ENCODE measurements around the gene ABCE1. TPM values are rescaled to one million over a fixed set of nuclear protein-coding genes. Genes with fewer than 3 reads are reported as not detected.

ABCE1 gene
- 10 to 100 TPM; 64.7 to 97.4 TPM for total RNA-seq

GRCh38 chr4:145097821-145098674 lies at the start of gene ABCE1, which contains the start of gene ANAPC10:
Gene ABCE1 (plus strand): TSS chr4:145098311. CDS start chr4:145104413, 6,102 bp downstream.
Gene ANAPC10 (minus strand): TSS chr4:145098196. CDS start chr4:145096099, 2,097 bp downstream.
- H3K9me3 Mint-ChIP-seq (ENCODE audit: low read depth) = peaks cover 2% of the 10 kb centered on the region
- ATAC-seq (peak; percentile 90), DNase-seq (peak; percentile 98)
- CTCF ChIA-PET = interaction anchor here (0.9 to 3.1 kb wide), 6 partner anchors 11 to 80 kb away, joined by 3 to 17 read pairs (median 4); no protein-coding TSS in a partner anchor
- no peaks in the 10 kb centered on the region for H3K27me3 Mint-ChIP-seq
- H3K4me1 Mint-ChIP-seq = peaks cover 29% of the 10 kb centered on the region
- peak within 1 kb of the TSS; percentile 84 for H3K4me3 Mint-ChIP-seq
- peaks cover 29% of the 10 kb centered on the region for H3K36me3 Mint-ChIP-seq
- H3K27ac Mint-ChIP-seq = peak within 1 kb of the TSS; percentile 92

DNA sequence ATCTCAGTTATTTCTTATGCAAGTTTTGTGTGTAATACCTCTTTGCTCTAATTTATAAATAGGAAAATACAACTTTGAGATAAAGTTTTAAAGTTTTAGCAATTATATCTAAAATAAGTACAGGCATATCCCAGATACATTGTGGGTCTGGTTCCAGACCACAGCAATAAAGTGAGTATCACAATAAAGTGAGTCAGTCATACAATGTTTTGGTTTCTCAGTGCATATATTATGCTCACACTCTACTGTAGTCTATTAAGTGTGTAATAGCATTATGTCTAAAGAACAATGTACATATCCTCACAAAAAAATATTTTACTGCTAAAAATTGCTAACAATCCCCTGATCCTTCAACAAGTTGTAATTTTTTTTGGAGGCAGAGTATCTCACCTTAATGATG lies 49.3 kb upstream of the ABCE1 start:
- Mint-ChIP-seq H3K9me3 (ENCODE audit: low read depth) (no peaks in the 10 kb centered on the region), H3K36me3 (peaks cover 16% of the 10 kb centered on the region), H3K27ac (no peak overlapping the region), H3K27me3 (no peaks in the 10 kb centered on the region), H3K4me3 (no peak overlapping the region), H3K4me1 (no peaks in the 10 kb centered on the region)
- DNase-seq = no peak
- ATAC-seq = no peak
- CTCF ChIA-PET = no interaction called here

- H3K36me3 Mint-ChIP-seq = peaks cover 14% of the 10 kb centered on the region
- no peaks in the 10 kb centered on the region for H3K27me3 Mint-ChIP-seq
- ATAC-seq (no peak), DNase-seq (no peak)
- no peaks in the 10 kb centered on the region for H3K9me3 Mint-ChIP-seq (ENCODE audit: low read depth)
- no peaks in the 10 kb centered on the region for H3K4me1 Mint-ChIP-seq
- no peak overlapping the region for H3K4me3 Mint-ChIP-seq
- no peak overlapping the region for H3K27ac Mint-ChIP-seq
- CTCF ChIA-PET = no interaction called here
Measured at GRCh38 chr4:145049241-145049640, 48.9 kb upstream of the ABCE1 start.

DNA sequence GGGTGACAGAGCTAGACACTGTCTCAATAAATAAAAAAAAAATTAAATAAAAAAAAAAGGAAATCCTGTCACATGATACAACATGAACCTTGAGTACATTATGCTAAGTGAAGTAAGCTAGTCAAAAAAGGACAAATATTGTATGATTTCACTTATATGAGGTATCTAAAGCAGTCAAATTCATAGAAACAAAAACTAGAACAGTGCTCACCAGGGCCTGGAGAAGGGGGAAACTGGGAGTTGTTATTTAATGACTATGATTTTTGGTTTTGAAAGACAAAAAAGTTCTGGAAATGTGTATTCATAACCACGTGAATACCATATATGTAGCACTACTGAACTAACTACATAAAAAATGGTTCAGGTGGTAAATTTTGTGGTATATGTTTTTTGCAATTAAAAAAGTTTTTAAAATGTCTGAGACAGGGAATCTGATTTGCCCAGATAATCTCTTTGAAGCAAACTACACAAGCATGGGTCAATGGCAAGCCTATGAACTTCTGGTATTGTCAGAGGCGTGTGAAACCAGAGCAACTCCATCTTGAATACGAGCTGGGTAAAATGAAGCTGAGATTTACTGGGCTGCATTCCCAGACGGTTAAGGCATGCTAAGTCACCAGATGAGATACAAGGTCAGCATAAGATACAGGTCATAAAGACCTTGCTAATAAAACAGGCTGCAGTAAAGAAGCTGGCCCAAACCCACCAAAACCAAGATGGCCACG lies 42.4 kb upstream of the ABCE1 start:
- Mint-ChIP-seq H3K27ac (no peak overlapping the region), H3K27me3 (no peaks in the 10 kb centered on the region), H3K4me1 (peaks cover 25% of the 10 kb centered on the region), H3K9me3 (ENCODE audit: low read depth) (no peaks in the 10 kb centered on the region), H3K36me3 (peaks cover 12% of the 10 kb centered on the region), H3K4me3 (no peak overlapping the region)
- ATAC-seq (no peak), DNase-seq (no peak)
- CTCF ChIA-PET = interaction anchor here (1.2 kb wide), 1 partner anchor 15 kb away, joined by 3 read pairs; no protein-coding TSS in a partner anchor

DNA sequence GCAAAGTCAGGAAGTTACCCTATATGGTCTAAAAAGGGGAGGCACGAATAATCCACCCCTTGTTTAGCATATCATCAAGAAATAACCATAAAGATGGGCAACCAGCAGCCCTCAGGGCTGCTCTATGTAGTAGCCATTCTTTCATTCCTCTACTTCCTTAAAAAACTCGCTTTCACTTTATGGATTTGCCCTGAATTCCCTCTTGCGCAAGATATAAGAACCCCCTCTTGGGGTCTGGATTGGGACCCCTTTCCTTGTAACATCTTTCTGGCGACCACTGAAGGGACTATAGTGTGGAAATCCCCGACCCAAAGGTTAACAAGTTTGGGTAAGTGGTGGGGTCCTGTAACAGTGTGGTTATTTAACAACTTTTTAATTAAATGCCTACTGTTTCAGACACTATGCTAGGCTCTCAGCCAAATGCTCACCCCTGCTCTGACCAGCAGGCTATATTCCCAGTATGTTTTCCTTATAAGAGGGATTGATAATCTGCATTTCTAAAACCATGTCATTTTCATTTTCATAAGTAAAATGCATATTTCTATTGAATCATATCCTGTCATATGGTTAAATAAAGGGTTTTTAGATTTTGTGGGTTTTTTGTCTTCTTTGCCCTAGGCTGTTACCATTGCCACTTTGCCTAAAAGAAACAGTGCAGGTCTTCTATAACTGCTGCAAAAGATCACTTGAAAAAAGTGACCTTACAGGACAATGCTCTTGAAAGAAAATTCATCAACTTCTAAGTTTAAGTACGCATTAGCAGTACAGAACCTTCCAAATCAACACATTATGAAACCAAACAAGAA lies 41.6 kb upstream of the ABCE1 start:
- no peak overlapping the region for H3K4me3 Mint-ChIP-seq
- H3K27ac Mint-ChIP-seq = peak overlapping the region; percentile 36
- DNase-seq (no peak), ATAC-seq (no peak)
- H3K4me1 Mint-ChIP-seq = peaks cover 27% of the 10 kb centered on the region
- H3K36me3 Mint-ChIP-seq = peaks cover 13% of the 10 kb centered on the region
- no peaks in the 10 kb centered on the region for H3K9me3 Mint-ChIP-seq (ENCODE audit: low read depth)
- CTCF ChIA-PET = no interaction called here
- H3K27me3 Mint-ChIP-seq = no peaks in the 10 kb centered on the region

DNA sequence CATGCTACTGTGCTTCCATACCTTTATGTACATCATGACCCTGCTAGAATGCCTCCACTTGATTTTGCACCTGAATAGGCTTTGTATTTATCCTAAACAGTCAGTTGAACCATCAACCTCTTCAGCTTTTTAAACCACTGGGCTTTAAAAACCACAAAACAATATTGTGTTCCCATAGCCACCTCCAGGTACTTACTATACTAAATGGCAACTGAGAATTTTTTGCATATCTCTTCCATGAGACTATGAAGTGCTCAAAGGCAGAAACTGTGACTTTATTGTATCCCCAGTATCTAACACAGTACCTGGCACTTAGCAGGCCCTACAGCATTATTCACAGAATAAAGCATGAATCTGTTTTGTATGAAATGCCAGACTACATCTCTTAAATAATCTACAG lies 39.9 kb upstream of the ABCE1 start:
- CTCF ChIA-PET = no interaction called here
- Mint-ChIP-seq H3K4me3 (no peak overlapping the region), H3K27me3 (no peaks in the 10 kb centered on the region), H3K9me3 (ENCODE audit: low read depth) (no peaks in the 10 kb centered on the region), H3K4me1 (peaks cover 27% of the 10 kb centered on the region), H3K36me3 (peaks cover 16% of the 10 kb centered on the region), H3K27ac (no peak overlapping the region)
- ATAC-seq (no peak), DNase-seq (no peak)

DNA sequence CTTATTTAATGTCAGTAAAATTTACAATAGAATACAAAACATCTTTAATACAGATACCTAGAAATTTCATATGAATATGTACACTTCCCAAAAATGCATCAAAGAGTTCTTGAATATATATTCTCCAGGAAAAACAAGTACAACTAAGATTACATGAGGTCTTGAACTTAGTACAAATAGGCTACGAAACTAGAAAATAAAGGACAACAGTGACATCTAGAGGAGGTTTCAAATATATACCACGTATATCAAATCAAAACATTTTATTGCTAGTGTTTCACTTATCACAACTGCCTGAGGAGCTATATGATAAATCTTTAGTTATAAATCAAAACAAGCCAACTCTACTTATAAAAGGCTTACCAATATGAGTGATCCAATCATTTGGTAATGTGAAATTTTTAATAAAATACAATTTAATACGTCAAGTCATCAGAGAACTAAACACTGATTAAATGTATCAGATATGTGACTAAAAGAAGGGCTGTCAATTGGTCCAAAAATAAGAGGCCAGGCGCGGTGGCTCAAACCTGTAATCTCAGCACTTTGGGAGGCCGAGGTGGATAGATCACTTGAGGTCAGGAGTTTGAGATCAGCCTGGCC lies 36.7 kb upstream of the ABCE1 start:
- H3K27me3 Mint-ChIP-seq = no peaks in the 10 kb centered on the region
- ATAC-seq (peak; percentile 63), DNase-seq (no peak)
- no peak overlapping the region for H3K4me3 Mint-ChIP-seq
- no peaks in the 10 kb centered on the region for H3K9me3 Mint-ChIP-seq (ENCODE audit: low read depth)
- peaks cover 19% of the 10 kb centered on the region for H3K4me1 Mint-ChIP-seq
- H3K36me3 Mint-ChIP-seq = peaks cover 11% of the 10 kb centered on the region
- CTCF ChIA-PET = interaction anchor here (1.0 to 2.5 kb wide), 4 partner anchors 10 to 884 kb away, joined by 3 to 10 read pairs (median 6); no protein-coding TSS in a partner anchor
- no peak overlapping the region for H3K27ac Mint-ChIP-seq

GRCh38 chr4:145066063-145066501 lies 32.0 kb upstream of the ABCE1 start:
- ATAC-seq (no peak), DNase-seq (no peak)
- H3K9me3 Mint-ChIP-seq (ENCODE audit: low read depth) = no peaks in the 10 kb centered on the region
- H3K4me1 Mint-ChIP-seq = peaks cover 3% of the 10 kb centered on the region
- H3K27ac Mint-ChIP-seq = no peak overlapping the region
- CTCF ChIA-PET = interaction anchor here (1.1 kb wide), 1 partner anchor 9 kb away, joined by 3 read pairs; no protein-coding TSS in a partner anchor
- no peaks in the 10 kb centered on the region for H3K27me3 Mint-ChIP-seq
- no peak overlapping the region for H3K4me3 Mint-ChIP-seq
- H3K36me3 Mint-ChIP-seq = peaks cover 10% of the 10 kb centered on the region

DNA sequence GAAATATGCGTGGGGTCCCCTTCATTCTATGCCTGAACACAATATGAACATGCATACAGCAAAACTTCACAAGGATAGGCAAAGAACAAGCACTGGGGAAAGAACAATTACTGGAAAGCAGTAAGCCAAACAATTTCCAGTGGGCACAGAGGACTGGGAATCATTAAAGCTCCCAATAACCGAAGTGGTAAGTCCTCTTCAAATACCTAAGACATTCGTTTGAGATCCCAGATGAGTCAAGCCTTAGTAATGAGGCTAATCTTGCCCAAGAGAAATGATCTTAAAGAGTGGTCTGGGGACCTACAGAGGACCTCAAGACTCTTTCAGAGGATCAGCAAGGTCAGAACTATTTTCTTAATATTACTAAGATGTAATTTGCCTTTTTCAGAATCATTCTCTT lies 28.8 kb upstream of the ABCE1 start:
- CTCF ChIA-PET = no interaction called here
- Mint-ChIP-seq H3K4me3 (no peak overlapping the region), H3K4me1 (peaks cover 3% of the 10 kb centered on the region), H3K27me3 (no peaks in the 10 kb centered on the region), H3K9me3 (ENCODE audit: low read depth) (no peaks in the 10 kb centered on the region), H3K27ac (no peak overlapping the region), H3K36me3 (peaks cover 7% of the 10 kb centered on the region)
- no peak for ATAC-seq
- DNase-seq = no peak

GRCh38 chr4:145071560-145071959 lies 26.6 kb upstream of the ABCE1 start:
- Mint-ChIP-seq H3K27ac (no peak overlapping the region), H3K36me3 (peaks cover 19% of the 10 kb centered on the region), H3K9me3 (ENCODE audit: low read depth) (peaks cover 2% of the 10 kb centered on the region), H3K27me3 (no peaks in the 10 kb centered on the region), H3K4me3 (no peak overlapping the region), H3K4me1 (peaks cover 18% of the 10 kb centered on the region)
- no peak for ATAC-seq
- no peak for DNase-seq
- CTCF ChIA-PET = interaction anchor here (1.4 kb wide), 1 partner anchor 10 kb away, joined by 4 read pairs; no protein-coding TSS in a partner anchor

DNA sequence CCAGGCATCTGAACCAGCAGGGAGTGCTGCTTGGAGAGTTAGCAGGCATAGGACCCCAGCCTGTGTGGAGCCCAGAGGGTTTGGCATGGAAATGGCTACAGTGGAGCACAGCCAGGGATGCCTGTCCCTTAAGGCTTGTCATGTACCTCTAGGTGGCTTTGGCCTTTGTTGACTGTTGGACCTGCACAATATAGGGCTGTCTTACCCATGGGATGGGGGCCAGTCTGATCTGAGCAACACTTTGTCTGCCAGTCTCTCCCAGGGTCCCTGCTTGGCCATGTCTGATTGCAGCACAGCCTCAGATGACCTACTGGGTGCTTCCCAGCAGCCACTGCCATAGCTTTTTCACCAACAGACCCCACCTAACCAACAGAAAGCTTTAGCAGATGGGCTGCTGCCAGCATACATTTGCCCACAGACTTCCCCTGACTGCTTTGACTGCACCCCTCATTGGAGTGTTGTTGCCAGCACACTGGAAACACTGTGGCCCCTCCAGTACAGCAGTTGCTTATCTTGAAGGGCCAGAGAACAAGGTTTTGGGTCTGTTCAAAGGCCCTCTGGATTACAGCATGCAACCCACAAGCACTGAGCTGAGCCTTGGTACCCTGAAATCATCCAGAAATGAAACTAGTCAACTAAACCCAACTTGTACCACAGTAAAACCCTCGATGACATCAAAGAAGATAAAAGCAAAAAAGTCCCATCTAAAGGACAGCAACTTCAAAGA lies 22.2 kb upstream of the ABCE1 start:
- Mint-ChIP-seq H3K27me3 (no peaks in the 10 kb centered on the region), H3K4me3 (peak overlapping the region; percentile 9), H3K4me1 (peaks cover 27% of the 10 kb centered on the region), H3K36me3 (peaks cover 51% of the 10 kb centered on the region), H3K27ac (peak overlapping the region; percentile 79), H3K9me3 (ENCODE audit: low read depth) (peaks cover 7% of the 10 kb centered on the region)
- CTCF ChIA-PET = interaction anchor here (0.6 to 1.8 kb wide), 2 partner anchors 14 to 100 kb away, joined by 3 to 8 read pairs; no protein-coding TSS in a partner anchor
- ATAC-seq = peak; percentile 64
- peak; percentile 45 for DNase-seq

DNA sequence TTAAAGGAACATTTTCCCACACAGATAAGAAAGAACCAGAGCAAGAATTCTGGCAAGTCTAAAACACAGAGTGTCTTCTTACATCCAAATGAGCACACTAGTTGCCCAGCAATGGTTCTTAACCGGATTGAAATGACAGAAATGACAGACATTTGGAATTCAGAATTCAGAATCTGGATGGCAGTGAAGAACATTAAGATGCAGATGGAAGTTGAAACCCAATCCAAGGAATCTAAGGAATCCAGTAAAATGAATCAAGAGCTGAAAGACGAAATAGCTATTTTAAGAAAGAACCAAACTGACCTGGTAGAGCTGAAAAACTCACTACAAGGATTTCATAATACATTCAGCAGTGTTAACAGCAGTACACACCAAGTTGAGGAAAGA lies 21.6 kb upstream of the ABCE1 start:
- H3K4me1 Mint-ChIP-seq = peaks cover 27% of the 10 kb centered on the region
- peaks cover 51% of the 10 kb centered on the region for H3K36me3 Mint-ChIP-seq
- peak overlapping the region; percentile 9 for H3K4me3 Mint-ChIP-seq
- no peaks in the 10 kb centered on the region for H3K27me3 Mint-ChIP-seq
- no peak for ATAC-seq
- DNase-seq = no peak
- H3K9me3 Mint-ChIP-seq (ENCODE audit: low read depth) = peaks cover 7% of the 10 kb centered on the region
- CTCF ChIA-PET = no interaction called here
- H3K27ac Mint-ChIP-seq = peak overlapping the region; percentile 79

Data from activated CD8-positive, alpha-beta memory T cell treated with anti-CD3 and anti-CD28 coated beads, Interleukin-2, amount 10 ng/mL, durations not matched to agents 7 days and 5 days (primary cell).